ENCODE measurements around the gene HECTD4. TPM values are rescaled to one million over a fixed set of nuclear protein-coding genes. Genes with fewer than 3 reads are reported as not detected.
"Not testable (repeated sequence)": the region's sequence is repeated elsewhere in the genome, so short reads cannot be mapped to it uniquely, and the experiment has no call there.

Gene HECTD4
- total RNA-seq, 1 donor from 2014 or later, result 66.0 TPM

DNA sequence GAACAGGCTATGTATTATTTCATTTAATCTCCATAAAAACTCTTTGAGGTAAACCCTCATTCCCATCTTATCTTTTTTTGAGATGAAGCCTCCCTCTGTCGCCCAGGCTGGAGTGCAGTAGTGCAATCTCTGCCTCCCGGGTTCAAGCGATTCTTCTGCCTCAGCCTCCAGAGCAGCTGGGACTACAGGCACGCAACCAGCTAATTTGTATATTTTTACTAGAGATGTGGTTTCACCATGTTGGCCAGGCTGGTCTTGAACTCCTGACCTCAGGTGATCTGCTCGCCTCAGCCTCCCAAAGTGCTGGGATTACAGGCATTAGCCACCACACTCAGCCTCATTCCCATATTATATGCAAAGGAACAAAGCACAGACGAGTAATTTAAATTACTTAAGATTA, 25.5 kb upstream of the HECTD4 start:
- DNase-seq, result not testable (repeated sequence)

DNA sequence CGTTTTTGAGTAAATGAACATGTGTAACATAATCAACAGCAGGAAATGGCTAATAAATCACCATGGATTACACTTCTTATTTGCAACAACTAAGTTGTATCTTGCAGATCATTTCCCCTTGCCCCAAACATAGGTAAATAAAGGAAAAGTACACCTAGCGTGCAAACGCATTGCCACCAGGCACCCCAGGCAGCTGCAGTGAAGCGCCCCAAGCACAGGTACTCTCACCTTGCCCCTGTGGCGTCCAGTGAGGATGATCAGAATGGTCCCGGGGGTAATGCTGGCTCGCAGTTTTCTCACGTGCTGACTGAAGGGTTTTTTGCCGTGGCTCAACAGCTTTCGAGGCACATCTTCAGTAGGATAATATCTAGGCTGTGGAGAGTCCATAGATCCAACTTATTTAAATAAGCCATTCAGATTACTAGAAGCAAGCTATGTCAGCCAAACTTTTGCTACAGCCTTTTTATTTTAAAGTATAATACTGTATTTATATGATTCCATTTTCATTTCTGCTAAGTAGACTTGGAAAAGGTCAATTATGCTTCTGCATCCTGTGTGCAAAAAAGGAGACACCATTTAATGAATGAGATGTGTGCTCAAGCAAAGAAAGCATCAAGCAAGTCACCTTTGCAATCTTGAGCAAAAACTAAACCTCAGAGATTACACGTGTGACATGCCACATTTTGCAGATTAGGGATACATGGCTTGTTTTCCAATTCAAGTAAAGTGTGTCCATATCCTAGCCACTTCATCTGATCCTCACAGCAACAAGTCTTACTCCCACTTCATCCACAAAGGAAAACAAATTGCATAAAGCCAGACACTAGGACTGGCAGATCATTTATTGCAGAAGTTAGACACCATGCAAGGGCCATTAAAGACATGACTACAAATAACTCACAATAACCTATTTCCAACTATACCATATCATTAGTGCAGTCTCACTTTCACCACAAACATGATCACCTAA, 24.6 kb upstream of the HECTD4 start:
- DNase-seq, result no peak

DNA sequence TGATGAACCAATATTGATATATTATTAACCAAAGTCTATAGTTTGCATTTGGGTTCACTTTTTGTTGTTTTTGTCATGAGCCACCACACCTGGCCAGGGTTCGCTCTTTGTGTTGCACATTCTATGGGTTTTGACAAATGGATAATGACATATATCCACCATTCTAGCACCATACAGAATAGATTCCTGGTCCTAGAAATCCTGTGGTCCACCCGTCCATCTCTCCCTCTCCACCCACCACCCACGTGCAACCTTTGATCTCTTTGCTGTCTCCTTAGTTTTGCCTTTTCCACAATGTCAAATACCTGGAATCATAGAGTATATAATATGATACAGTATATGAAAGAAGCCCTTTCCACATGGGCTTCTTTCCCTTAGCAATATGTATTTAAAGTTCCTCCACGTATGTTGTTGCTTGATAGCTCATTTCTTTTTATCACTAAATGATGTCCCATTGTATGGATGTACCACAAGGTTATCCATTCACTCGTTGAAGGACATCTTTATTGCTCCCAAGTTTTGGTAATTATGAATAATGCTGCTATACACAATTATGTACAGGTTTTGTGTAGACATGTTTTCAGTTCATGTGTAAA, 19.8 kb upstream of the HECTD4 start:
- DNase-seq, result no peak

DNA sequence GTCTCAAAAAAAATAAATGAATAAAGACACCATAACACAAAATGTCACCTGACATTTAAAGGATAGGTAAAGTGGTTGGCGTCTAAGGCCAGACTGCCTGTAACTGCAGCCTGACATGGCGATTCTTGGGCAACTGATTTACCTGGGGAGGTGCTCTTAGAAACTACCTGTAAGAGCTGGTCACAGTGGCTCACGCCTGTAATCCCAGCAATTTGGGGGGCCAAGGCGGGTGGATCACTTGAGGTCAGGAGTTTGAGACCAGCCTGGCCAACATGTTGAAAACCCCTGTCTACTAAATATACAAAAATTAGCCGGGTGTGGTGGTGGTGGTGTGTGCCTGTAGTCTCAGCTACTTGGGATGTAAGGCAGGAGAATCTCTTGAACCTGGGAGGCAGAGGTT, 18.8 kb upstream of the HECTD4 start:
- no peak for DNase-seq

DNA sequence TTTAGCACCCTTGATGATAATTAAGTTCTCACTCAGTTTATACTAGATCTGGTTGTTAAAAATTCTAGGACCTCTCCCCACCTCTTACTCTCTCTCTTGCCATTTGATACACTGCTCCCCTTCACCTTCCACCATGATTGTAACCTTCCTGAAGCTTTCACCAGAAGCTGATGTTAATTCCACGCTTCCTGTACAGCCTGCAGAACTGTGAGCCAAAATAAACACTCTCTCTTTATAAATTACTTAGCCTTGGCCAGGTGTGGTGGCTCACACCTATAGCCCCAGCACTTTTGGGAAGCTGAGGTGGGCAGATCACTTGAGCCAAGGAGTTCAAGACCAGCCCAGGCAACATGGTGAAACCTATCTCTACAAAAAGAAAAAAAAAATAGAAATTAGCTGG, 11.1 kb upstream of the HECTD4 start:
- DNase-seq, result no peak

DNA sequence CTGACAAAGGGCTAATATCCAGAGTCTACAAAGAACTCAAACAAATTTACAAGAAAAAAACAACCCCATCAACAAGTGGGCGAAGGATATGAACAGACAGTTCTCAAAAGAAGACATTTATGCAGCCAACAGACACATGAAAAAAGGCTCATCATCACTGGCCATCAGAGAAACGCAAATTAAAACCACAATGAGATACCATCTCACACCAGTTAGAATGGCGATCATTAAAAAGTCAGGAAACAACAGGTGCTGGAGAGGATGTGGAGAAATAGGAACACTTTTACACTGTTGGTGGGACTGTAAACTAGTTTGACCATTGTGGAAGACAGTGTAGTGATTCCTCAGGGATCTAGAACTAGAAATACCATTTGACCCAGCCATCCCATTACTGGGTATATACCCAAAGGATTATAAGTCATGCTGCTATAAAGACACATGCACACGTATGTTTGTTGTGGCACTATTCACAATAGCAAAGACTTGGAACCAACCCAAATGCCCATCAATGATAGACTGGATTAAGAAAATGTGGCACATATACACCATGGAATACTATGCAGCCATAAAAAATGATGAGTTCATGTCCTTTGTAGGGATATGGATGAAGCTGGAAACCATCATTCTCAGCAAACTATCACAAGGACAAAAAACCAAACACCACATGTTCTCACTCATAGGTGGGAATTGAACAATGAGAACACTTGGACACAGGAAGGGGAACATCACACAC, 7.9 kb upstream of the HECTD4 start:
- not testable (repeated sequence) for DNase-seq

DNA sequence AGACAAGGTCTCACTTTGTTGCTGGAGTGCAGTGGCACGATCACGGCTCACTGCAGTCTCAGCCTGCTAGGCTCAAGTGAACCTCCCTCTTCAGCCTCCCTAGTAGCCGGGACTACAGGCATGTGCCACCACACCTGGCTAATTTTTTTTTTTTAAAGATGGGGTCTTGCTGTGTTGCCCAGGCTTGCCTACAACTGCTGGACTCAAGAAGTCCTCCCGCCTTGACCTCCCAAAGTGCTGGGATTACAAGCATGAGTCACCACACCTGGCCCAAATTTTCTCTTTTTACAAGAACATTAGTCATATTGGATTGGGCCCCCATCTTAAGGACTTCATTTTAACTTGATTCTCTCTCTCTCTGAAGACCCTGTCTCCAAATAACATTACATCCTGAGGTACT, 7.0 kb upstream of the HECTD4 start:
- no peak for DNase-seq

DNA sequence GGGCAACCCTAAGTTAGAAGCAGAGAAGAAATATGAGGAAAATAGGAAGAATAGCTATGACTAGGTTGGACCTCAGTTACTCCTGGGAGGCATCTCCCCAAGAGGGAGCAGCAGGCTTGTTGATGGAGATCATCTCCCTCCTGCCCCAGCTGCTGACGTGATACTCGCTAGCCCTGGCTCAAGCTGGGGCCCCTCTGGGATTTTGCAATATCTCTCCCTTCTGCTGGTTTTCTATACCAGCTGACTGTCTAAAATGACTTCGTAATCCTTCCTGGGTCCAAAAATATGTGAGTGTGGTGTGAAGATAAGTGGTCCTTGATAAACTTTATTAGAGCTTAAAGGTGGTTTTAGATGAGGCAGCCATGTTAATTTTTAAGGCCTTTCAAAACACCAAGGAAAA, 4.5 kb upstream of the HECTD4 start:
- no peak for DNase-seq

DNA sequence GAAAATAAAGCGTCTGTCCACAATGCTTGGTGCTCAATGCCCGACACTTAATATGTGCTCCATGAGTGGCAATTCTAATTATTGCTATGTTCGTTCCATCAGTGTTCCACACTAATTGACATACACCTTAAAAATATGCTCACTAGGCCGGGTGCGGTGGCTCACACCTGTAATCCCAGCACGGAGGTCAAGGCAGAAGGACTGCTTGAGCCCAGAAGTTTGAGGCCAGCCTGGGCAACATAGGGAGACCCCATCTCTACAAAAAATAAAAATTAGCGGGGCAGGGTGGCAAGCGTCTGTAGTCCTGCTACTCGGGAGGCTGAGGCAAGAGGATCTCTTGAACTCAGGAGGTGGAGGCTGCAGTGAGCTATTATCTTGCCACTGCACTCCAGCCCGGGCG, 635 bp upstream of the HECTD4 start:
- DNase-seq, result no peak

DNA sequence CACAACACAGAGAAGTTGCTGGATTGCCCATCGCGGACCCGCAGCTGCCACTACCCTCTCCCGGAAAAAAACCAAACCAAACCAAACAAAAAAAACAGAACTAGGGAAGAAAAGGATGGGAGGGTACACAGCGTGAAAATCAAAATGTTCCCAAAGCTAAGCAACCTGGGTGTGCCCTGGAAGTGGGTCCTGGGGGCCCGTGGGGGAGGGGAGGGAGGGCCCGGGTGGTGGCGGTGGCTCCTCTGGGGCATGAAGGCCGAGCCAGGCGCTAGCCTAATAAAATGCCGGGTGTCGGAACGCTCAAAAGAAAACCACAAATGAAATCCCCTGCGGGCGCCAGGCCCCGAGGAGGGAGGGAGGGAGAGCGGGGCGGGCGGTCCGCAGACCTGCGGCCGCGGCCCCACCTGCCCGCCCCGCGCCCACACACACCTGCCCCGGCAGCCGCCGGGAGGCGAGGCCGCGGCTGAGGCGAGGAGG, 787 bp downstream of the HECTD4 start:
- DNase-seq, result no peak

DNA sequence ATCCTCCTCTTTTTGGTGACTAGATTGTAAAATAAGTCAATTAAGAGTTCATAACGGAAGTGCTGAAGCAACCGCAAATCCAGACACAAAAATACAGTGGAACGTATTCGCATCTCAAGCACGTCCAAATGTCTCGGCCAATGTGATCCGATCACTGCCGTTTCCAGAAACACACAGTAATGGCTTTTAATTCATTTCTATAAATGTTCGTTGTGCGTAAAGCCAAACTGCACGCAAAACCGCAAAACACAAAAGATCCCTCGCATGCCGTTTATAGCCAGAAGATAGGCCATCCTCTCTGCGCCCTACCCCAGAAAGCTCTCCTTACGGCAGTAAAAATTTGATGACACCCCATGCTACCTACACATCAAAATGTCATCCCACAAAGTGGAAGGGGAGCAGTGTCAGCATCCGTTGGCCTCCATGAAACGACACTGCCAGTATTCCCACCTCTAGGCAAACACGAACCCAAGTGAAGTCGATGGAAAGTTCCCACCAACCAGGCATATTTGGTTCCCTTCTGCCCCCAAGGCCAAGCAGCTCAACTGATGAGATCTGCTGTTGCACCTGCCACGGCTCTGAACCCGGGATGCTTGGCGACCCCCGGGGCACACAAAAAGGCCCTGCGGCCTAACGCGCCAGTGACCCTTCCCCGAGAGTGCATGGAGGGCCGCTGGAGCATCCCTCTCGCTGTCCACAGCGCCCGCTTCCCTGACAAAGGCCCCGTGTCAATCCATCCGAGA, 1.4 kb downstream of the HECTD4 start:
- no peak for DNase-seq

DNA sequence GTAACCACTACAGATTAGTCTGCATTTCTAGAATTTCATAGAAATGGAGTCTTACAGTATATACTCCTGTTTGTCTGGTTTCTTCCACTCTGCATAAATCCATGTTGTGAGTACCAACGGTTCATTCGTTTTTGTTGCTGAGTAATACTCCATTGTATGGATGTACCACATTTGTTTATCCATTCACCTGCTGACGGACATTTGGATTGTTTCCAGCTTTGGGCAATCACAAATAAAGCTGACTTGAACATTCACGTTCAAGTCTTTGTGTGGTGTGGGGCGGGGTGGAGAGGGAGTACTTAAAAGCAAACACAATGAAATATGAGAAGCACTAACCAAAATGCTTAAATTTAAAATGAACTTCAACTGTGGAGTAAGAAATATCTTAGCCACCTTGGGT, 7.1 kb downstream of the HECTD4 start:
- no peak for DNase-seq

DNA sequence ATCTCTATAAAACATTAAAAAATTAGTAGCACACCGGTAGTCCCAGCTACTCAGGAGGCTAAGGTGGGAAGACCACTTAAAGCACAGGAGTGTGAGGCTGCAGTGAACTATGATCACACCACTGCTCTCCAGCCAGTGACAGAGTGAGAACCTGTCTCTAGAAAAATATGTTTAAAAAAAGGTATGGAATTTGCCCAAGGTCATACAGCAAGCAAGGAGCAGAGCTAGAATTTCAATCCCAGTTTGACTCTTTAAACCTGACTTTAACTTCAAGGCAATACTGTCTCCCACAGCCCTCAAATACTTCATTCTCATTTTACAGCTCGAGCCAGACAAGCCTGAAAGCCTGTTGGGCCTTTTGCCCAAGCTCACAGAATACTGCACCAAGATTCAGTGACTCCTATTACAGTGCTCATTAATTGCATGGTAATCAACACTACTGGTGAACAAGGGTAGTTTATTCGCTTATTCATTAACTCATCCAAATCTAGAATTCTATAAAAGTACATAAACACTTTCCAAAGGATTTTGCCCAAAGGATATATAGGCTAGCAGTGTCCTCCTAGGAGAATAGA, 8.0 kb downstream of the HECTD4 start:
- no peak for DNase-seq

DNA sequence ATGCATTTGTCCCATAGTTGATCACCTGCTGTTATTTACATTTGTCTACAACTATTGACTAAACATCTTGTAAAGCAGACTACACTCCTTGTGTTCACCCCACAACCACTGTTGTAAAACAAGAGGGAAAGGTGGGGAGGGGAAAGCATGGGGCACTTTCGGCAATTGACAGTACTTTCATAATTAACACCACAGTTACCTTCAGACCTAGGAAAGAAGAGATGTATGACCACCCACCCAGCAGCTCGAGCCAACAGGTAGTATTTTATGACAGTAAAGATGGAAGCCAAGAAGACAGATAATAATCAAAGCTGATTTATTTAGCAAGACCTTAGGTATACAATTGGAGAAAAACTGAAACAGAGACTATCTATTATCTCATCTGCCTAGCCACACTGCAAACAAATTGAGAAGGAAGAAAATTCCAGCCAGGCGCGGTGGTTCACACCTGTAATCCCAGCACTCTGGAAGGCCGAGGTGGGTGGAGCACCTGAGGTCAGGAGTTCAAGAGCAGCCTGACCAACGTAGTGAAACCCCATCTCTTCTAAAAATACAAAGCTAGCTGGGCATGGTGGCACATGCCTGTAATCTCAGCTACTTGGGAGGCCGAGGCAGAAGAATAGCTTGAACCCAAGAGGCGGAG, 11.2 kb downstream of the HECTD4 start:
- DNase-seq, result no peak

DNA sequence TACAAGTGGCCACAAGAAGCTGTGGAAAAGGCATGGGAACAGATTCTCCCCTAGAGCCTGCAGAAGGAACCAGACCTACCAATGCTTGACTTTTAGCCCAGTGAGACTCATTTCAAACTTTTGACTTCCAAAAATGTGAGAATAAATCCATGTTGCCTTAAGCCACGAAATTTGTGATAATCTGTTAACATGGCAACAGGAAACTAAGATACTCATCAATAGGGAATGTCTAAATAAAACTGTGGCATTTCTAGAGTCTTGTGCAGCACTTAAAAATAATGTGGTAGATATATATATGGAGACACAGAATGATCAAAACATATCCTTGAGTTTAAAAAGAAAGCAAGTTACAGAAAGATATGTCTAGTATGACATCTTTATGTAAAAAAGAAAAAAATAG, 12.0 kb downstream of the HECTD4 start:
- no peak for DNase-seq

DNA sequence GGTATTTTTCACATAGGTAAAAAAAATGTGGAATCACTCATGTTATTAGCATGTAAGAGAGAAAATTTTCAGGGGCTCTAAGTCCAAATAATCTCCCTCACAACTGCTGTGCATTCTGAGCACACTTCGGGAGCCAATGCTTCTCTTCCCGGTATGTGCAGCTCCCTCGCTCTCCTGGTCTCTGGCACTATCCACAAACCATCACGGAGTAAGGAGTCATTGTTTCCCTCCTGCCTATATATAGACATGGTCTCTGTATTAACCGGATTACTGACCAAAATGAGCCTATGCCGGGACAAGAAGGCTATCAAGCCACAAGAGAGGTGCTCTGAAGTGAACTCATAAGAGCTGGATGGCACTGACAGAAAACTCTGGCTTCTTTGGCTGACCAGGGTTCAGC, 13.4 kb downstream of the HECTD4 start:
- no peak for DNase-seq

DNA sequence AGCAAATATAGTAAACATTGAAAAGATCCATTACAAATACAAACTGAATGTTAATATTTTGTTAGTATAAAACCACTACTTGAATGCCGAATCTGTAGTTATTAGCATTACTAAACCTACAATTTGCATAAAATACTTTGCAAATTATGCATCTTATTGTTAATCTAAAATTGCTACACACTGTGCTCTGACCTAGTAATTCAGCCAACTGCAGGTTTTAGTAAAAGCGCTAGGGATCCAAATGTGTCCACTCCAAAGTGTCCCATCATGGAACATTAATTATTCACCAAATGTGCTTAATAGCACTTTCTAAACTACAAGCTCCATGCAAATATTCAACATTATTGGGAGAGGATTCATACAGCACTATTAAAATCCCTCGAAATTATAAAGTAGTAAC, 14.3 kb downstream of the HECTD4 start:
- DNase-seq, result no peak

DNA sequence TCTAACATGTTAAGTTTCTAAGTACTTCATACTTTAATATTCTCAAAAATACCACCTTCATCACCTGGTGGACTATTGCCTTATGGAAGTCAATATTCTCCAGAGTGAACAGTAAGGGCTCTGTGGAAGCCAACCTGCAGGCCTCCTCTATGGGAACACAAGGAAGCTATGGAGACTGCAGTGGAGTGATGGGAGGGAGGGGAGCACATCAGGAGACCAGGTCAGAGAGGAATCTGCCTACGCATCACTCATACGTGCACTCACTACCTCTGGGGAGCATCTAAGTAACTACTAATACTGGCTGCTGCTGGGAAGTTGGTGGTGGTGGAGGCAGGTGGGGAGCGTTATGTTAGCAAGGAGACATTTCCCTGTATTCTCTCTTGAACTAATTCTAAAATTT, 19.9 kb downstream of the HECTD4 start:
- no peak for DNase-seq

DNA sequence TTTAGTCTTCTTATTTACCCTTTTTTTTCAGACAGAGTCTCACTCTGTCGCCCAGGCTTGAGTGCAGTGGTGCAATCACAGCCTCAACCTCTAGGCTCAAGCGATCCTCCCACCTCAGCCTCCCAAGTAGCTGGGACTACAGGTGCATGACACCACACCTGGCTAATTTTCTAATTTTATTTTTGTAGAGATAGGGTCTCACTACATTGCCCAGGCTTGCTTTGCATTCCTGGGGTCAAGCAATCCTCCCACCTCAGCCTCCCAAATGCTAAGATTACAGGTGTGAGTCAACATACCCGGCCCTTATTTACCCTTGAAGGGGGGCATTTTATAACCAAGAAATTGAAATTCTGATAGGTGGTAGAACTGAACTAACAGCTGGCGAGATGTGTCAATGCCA, 21.0 kb downstream of the HECTD4 start:
- no peak for DNase-seq

DNA sequence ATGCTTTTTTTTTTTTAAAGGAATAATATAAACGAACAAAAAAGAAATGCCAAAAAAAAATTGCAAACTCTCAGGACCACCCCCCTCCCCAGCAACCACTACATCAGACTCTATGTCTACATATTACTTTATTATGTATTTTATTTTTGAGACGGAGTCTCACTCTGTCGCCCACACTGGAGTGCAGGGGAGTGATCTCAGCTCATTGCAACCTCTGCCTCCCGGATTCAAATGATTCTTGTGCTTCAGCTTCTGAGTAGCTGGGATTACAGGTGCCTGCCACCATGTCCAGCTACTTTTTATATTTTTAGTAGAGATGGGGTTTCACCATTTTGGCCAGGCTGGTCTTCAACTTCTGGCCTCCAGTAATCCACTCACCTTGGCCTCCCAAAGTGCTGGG, 22.9 kb downstream of the HECTD4 start:
- DNase-seq, result no peak

DNA sequence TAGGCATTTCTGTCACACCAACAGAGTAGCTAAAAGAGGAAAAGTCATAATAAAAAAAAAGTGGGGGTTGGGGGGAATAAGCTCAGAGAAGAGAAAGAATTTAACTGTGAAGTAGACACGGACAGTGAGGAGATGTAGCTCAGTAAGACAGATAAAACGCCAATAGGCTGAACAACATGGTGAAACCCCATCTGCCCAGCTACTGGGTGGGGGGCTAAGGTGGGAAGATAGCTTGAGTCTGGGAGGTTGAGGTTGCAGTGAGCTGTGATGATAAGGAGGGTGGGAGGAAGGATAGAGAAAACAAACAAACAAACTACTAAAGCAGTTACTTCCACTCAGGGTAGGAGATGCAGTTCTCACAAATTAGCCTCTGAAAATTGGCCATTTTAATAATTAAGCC, 25.0 kb downstream of the HECTD4 start:
- DNase-seq, result no peak

DNA sequence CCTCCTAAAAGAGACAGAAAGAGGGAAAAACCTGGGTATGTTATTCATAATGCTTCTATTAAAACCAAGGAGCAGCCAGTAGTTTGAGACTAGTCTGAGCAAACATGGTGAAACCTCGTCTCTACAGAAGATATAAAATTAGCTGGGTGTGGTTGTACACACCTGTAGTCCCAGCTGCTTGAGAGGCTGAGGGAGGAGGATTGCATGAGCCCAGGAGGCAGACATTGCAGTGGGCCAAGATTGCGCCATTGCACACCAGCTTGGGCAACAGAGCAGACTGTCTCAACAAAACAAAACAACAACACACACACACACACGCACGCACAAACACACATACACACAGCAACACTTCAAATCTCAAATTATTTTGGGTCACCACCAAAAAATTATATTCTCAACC, 27.8 kb downstream of the HECTD4 start:
- DNase-seq, result no peak

Measured in skin of body (tissue), 2 donors.